ENCODE data around the gene LIMS2.

GRCh38 chr2:127646487-127647241 is 28.7 kb downstream of the LIMS2 start:
- TF ChIP-seq CTCF (IDR thresholded peaks at IDR 0.05), result no peak
- no peak for TF ChIP-seq POLR2A (IDR thresholded peaks at IDR 0.05)

Data from tibial nerve (tissue), 3 donors.